WERI-Rb-1 (cell line): ENCODE measurements around the gene GRIK4.

ENCODE experiments used
- DNase-seq: peaks from one replicate; pipeline ENCODE4 v3.0.0-alpha.2; 2020
- H3K27ac ChIP-seq: fragments of 250-450 bp; sonication (Bioruptor Pico); 2 replicates; pipeline ENCODE4 v1.5.1; 2020; ENCODE audit warnings: mild to moderate bottlenecking, moderate library complexity
- H3K27me3 ChIP-seq: fragments of 250-450 bp; sonication (Bioruptor Pico); 2 replicates; pipeline ENCODE4 v1.5.1; 2021; ENCODE audit warnings: mild to moderate bottlenecking, low read depth, moderate library complexity; ENCODE audit not compliant: insufficient read depth, severe bottlenecking
- H3K36me3 ChIP-seq: fragments of 250-450 bp; sonication (Bioruptor Pico); 2 replicates; pipeline ENCODE4 v1.5.1; 2020; ENCODE audit warnings: mild to moderate bottlenecking, moderate library complexity
- H3K4me3 ChIP-seq: 2 replicates; pipeline ENCODE4 v1.5.1; 2011; ENCODE audit warnings: low read depth, mild to moderate bottlenecking, control low read depth, low read length
- H3K9me3 ChIP-seq: fragments of 250-450 bp; sonication (Bioruptor Pico); 2 replicates; pipeline ENCODE4 v1.5.1; 2021; ENCODE audit warnings: mild to moderate bottlenecking, moderate library complexity; ENCODE audit not compliant: severe bottlenecking
- TF ChIP-seq, protein P1 (sequence below): IDR thresholded peaks from 2 replicates; pipeline ENCODE4 v1.5.1; 2011; ENCODE audit warnings: low read depth, mild to moderate bottlenecking, control low read depth, inconsistent platforms, low read length

Gene GRIK4

DNA sequence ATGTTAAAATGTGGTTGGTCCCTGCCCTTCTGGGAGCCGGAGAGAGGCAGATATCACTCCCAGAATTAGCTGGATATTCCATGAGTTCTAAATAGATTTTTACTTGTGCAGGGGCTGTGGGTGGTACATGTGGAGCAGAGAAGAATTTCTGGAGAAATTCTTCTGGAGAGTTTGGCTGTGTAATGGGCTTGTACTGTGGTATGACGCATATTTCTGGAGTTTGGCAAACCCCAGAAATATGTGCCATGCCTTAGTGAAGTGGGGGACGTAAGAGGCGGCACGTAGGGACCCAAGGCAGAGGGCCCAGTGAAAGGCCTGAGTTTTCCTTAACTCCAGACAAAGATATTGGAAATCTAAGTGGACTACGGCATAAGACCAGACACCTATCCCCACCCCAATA, 461.1 kb downstream of the GRIK4 start:
- H3K27ac ChIP-seq, result no peak overlapping the region
- no peaks in the 10 kb centered on the region for H3K9me3 ChIP-seq
- no peak for DNase-seq
- H3K27me3 ChIP-seq, result no peaks in the 10 kb centered on the region
- H3K36me3 ChIP-seq, result no peaks in the 10 kb centered on the region
- no peak overlapping the region for H3K4me3 ChIP-seq
- TF ChIP-seq, protein P1, sequence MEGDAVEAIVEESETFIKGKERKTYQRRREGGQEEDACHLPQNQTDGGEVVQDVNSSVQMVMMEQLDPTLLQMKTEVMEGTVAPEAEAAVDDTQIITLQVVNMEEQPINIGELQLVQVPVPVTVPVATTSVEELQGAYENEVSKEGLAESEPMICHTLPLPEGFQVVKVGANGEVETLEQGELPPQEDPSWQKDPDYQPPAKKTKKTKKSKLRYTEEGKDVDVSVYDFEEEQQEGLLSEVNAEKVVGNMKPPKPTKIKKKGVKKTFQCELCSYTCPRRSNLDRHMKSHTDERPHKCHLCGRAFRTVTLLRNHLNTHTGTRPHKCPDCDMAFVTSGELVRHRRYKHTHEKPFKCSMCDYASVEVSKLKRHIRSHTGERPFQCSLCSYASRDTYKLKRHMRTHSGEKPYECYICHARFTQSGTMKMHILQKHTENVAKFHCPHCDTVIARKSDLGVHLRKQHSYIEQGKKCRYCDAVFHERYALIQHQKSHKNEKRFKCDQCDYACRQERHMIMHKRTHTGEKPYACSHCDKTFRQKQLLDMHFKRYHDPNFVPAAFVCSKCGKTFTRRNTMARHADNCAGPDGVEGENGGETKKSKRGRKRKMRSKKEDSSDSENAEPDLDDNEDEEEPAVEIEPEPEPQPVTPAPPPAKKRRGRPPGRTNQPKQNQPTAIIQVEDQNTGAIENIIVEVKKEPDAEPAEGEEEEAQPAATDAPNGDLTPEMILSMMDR, result no peak

GRCh38 chr11:120973501-120973900, 462.0 kb downstream of the GRIK4 start:
- H3K27me3 ChIP-seq, result no peaks in the 10 kb centered on the region
- TF ChIP-seq, protein P1, result no peak
- H3K36me3 ChIP-seq, result no peaks in the 10 kb centered on the region
- DNase-seq, result no peak
- no peaks in the 10 kb centered on the region for H3K9me3 ChIP-seq
- H3K27ac ChIP-seq, result no peak overlapping the region
- no peak overlapping the region for H3K4me3 ChIP-seq

- H3K27ac ChIP-seq, result no peak overlapping the region
- TF ChIP-seq, protein P1, result no peak
- DNase-seq, result no peak
- H3K4me3 ChIP-seq, result no peak overlapping the region
- no peaks in the 10 kb centered on the region for H3K27me3 ChIP-seq
- no peaks in the 10 kb centered on the region for H3K9me3 ChIP-seq
- no peaks in the 10 kb centered on the region for H3K36me3 ChIP-seq
Measured at GRCh38 chr11:120974466-120974865, 462.9 kb downstream of the GRIK4 start.

- no peaks in the 10 kb centered on the region for H3K9me3 ChIP-seq
- no peak overlapping the region for H3K27ac ChIP-seq
- no peaks in the 10 kb centered on the region for H3K27me3 ChIP-seq
- TF ChIP-seq, protein P1, result no peak
- H3K4me3 ChIP-seq, result no peak overlapping the region
- DNase-seq, result no peak
- H3K36me3 ChIP-seq, result no peaks in the 10 kb centered on the region
Measured at GRCh38 chr11:120974965-120975364, 463.4 kb downstream of the GRIK4 start.

- no peaks in the 10 kb centered on the region for H3K27me3 ChIP-seq
- no peak overlapping the region for H3K4me3 ChIP-seq
Measured at GRCh38 chr11:120977266-120978137, 466.0 kb downstream of the GRIK4 start.

More at GRCh38 chr11:120977266-120978137, 466.0 kb downstream of the GRIK4 start:
- TF ChIP-seq, protein P1, result no peak
- H3K27ac ChIP-seq, result no peak overlapping the region
- no peaks in the 10 kb centered on the region for H3K36me3 ChIP-seq
- DNase-seq, result no peak
- no peaks in the 10 kb centered on the region for H3K9me3 ChIP-seq
